IPS-18c (cell line): ENCODE measurements around the gene ZNF827.

Experiments
- H3K4me3 ChIP-seq: 2 replicates; pipeline ENCODE4 v1.7.0; 2013; ENCODE audit warnings: low read depth, mild to moderate bottlenecking, low read length, moderate library complexity; ENCODE audit not compliant: insufficient read depth
- H3K9me3 ChIP-seq: one replicate; pipeline ENCODE4 v1.6.1; 2013; ENCODE audit warnings: mild to moderate bottlenecking, low read length, moderate library complexity; ENCODE audit not compliant: control insufficient read depth, insufficient read depth

The ZNF827 gene, protein sequence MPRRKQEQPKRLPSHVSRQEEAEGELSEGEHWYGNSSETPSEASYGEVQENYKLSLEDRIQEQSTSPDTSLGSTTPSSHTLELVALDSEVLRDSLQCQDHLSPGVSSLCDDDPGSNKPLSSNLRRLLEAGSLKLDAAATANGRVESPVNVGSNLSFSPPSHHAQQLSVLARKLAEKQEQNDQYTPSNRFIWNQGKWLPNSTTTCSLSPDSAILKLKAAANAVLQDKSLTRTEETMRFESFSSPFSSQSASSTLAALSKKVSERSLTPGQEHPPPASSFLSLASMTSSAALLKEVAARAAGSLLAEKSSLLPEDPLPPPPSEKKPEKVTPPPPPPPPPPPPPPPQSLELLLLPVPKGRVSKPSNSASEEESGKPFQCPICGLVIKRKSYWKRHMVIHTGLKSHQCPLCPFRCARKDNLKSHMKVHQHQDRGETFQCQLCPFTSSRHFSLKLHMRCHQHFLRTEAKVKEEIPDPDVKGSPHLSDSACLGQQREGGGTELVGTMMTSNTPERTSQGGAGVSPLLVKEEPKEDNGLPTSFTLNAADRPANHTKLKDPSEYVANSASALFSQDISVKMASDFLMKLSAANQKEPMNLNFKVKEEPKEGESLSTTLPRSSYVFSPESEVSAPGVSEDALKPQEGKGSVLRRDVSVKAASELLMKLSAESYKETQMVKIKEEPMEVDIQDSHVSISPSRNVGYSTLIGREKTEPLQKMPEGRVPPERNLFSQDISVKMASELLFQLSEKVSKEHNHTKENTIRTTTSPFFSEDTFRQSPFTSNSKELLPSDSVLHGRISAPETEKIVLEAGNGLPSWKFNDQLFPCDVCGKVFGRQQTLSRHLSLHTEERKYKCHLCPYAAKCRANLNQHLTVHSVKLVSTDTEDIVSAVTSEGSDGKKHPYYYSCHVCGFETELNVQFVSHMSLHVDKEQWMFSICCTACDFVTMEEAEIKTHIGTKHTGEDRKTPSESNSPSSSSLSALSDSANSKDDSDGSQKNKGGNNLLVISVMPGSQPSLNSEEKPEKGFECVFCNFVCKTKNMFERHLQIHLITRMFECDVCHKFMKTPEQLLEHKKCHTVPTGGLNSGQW

DNA sequence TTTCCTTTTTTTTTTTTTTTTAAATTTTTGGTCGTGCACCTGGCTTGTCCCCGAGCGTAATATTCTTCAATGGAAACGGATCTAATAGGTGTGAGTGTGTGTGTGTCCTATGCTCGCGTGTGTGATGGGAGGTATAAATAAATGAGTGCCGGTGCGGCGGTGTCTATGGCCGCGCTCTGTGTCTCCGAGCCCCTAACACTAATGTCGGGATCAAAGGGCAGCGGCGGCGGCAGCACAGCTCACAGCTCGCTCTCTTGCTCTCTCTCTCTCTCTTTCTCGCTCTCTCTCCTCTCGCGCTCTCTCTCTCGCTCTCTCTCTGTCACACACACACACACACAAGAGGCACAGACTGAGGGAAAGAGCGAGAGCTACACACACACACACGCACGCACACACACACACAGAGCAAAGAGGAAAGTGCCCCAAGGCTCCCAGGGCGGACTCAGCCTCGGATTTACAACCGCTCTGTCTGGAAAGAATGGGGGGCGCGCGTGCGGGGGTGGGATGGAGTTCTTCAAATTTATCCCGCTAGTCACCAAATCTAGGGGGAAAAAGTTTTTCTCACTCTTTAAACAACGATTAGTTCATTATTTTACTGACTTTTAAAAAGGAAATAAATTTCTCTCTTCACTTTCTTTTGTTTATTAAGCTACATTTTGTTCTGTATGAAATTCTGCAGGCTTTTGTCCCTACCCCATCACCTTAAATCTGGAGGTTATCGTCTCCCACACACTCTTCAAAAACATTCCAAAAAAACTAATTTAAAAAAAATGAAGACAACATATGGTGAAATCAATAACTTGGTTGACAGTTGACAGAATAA is at the start of gene ZNF827:
Gene ZNF827 (minus strand): TSS at position 206 of the 823 bp plus-strand sequence. CDS start 416 bp downstream, outside the sequence.
- no peaks in the 10 kb centered on the region for H3K9me3 ChIP-seq
- H3K4me3 ChIP-seq: peak within 1 kb of the TSS; percentile 65

DNA sequence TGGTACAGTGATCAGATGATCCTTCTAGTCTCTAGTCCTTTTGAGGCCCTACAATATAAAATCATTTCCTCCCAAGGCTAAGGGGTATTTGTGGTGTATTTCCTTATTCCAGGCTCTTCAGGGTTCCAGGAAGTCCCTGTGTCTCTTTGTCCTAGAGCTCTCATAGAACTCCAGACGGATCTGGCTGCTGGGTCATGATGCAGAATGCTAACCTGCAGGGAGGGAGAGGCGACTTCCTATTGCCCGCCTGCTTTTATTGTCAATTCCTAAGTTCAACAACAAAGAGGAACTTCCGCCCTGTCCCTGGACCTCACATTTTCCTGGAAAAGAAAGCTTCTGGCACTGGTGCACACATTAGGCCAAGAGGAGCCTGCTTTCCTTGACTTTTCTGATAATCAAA is 45.9 kb upstream of the ZNF827 start:
- Histone ChIP-seq H3K9me3 (peaks cover 2% of the 10 kb centered on the region), H3K4me3 (no peak overlapping the region)

DNA sequence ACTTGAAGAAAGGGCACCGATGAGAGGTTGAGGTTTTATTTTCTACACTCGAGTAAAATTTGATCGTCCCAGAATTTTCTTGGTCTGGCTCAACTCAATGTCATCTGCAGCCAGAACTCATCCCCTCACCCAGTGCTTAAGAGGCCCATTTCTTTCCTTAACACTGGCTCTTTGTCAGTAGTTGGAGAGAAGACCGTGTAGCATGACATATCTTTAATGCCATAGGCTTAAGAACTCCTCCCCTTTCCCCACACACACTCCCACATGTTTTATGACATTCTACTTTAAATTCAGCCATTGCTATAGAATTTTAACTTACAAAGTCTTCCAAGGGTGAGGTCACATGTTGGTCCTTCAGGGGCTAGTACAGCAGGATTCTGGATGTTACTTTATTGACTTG is 44.2 kb upstream of the ZNF827 start:
- H3K4me3 ChIP-seq: no peak overlapping the region
- peaks cover 2% of the 10 kb centered on the region for H3K9me3 ChIP-seq

DNA sequence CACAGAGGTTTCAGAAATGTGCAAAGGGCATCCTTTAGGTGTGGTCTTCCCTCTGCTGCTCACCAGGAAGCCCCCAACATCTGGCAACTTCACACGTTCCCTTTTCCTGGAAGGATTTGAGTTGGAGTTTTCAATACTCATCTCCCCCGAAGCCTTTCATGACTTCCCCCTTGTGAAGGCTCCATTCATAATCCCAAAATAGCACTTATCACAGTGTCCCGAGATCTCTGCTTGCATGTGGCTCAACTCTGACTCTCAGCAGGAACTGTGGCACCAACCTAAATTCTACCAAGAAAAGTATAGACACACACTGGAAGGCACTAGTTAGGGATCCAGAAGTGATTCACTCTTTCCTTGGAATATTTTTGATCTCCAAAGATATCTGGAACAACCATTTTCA is 40.5 kb upstream of the ZNF827 start:
- Histone ChIP-seq H3K9me3 (no peaks in the 10 kb centered on the region), H3K4me3 (no peak overlapping the region)

DNA sequence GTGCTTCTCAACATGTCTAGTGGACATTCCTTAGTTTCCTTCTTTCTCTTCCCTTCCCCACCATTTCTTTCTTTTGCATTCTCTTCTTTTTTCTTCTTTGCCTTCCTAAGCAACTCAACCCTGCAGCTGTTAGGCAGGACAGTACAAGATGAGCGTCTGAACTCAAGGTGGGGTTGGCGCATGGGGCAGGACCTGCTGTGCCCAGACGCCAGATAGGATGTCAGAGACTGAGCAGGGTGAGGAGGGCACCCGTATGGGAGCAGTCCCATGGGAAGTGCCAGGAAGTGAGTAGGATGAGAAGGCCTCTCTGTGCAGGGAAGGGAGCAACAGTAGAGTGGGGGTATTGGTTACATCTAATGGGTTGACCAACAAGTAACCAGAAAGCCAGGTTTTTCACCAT is 38.1 kb upstream of the ZNF827 start:
- H3K9me3 ChIP-seq: no peaks in the 10 kb centered on the region
- no peak overlapping the region for H3K4me3 ChIP-seq

DNA sequence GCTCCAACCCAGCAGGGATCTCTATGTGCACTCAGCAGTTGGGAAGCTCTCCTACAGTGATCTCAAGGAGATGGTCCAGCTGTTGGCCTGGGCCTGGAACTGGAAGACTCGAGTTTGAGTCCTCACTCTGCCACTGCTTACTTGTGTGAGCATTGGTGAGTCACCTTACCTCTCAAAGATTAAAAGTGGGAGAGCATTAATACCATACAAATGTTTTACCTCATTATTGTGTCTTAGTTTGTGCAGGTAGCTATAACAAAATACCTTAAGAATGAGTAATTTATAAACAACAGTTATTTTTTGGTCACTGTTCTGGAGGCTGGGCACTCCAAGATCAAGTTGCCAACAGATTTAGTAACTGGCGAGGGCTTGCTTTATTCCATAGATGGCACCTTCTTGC is 21.4 kb upstream of the ZNF827 start:
- no peak overlapping the region for H3K4me3 ChIP-seq
- H3K9me3 ChIP-seq: no peaks in the 10 kb centered on the region

DNA sequence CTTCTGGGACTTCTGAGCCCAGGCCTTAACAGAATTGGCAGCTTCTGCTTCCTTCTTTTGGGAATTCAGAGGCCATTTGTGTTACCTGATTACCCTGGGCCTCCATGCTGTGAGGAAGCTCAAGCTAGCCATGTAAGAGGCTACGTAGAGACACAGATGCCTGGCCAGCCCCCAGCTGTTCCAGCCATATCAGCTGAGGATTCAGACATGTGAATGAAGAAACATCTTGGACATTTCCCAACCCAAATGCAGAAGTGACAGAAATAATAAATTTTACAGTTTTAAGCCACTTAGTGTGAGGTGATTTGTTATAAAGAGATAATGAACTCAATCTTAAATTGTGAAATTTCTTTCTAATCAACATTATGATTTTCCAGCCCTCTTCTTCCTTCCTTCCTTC is 18.7 kb upstream of the ZNF827 start:
- no peak overlapping the region for H3K4me3 ChIP-seq
- no peaks in the 10 kb centered on the region for H3K9me3 ChIP-seq

DNA sequence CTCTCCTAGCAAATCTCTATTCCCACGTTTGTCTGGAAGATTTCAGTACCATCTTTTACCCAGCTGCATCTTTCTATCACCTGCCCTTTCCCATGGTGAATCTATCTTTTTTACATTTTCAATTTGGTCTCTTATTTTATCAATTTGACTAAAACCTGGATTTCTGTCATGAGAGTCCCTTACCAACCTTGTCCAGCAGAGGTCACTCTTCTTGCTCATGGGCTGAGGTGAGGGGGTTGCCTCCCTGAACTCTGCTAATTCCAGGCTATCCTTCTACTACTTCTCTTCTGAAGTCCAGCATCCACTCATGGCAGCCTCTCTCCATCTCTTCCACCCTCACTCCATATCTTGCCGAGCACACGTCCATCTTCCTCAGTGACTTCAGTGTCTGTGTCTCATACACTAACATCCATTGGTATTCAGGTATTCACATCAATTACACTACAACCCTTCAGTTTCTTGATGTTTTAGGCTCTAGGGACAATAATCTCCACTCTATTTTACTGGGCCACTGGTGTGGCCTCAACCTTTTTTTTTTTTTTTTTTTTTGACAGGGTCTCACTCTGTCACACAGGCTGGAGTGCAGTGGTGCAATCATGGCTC is 17.8 kb upstream of the ZNF827 start:
- Histone ChIP-seq H3K9me3 (no peaks in the 10 kb centered on the region), H3K4me3 (no peak overlapping the region)

DNA sequence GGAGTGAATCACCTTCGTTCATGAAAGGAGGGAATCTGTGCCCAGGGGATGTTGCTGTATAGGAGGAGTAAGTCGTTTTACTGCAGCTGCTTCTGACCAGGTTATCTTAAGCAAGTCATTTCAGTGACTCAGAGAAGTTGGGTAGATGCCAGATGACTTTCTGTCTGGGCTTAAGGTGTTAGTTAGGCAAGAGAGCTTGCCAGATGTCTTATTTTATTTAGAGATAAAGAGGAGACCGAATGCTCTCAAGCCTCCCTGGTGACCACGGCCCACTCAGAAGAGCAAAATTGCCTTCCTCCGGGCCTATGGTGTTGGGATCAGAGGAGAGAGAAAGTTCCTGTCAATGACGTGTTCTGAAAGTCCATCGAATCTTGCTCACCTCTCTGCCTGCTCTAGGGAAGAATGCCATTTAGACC is 16.3 kb upstream of the ZNF827 start:
- Histone ChIP-seq H3K4me3 (no peak overlapping the region), H3K9me3 (no peaks in the 10 kb centered on the region)

DNA sequence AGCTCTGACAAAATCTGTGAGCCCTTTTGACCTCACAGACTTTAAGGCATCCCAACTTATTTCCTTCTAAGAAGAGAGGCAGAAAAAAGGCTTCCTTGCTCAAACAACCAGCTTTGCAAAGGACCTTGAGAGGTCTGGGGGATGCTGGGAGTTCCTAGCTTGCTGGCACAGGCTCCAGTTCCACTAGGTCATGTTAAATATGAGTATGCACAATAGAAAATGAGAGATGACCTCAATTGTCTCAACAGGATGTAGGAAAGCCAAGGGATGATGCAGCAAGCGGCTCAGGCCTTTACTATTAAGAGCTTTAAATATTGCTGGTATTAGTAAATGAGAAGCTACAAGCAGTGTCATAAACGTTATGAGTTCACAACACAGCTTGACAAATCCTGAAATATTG is 13.3 kb upstream of the ZNF827 start:
- Histone ChIP-seq H3K9me3 (no peaks in the 10 kb centered on the region), H3K4me3 (no peak overlapping the region)

DNA sequence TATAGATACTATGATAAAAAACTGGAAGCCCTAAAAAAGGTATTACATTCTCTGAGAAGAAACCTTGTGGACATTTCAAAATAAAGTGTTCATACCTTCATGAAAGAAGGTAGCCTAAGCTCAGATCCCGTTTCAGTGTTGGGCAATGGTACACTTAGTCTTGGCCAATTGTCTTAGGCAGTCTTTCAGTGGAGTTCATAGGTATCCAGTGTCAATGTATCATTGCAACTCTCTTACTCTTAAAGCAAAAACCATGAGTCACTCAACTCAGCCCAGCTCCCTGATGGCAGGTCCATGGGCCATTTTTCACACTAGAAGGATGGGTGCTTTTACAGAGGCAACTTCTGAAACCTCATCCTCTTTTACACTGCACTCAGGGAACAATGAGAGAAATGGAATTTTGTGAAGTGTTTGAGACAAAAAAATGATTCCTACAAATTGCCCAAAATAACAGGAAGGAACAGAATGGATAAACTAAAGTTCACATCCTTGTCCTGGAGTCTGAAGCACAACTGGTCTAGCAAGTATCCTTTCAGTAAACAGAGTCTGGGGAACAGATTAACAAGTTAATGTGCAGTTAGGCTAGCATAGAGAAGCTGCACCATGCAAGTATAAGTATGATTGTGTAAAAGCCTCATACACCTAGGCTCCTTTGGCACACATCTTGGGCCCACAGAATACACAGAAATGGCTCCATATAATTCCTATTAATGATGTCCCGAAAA is 7.0 kb upstream of the ZNF827 start:
- H3K4me3 ChIP-seq: no peak overlapping the region
- H3K9me3 ChIP-seq: peaks cover 2% of the 10 kb centered on the region

DNA sequence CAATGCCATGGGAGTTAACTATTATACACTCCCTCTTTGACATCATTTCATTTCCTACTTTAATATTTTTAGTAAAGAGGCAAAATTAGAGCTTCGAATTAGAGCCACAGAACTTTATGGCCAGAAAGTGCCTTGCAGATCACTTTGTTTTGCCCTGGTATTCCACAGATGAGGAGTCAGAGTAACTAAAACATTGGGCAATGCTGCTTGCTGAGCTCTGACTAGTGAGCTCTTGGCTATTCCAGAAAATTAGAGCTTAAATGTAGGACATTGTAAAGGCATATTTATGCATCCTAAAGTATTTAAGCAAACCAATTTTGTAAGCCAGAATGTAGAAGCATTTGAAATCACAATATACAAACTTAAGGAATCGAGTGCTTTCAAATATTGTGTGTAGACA is 6.3 kb upstream of the ZNF827 start:
- Histone ChIP-seq H3K4me3 (no peak overlapping the region), H3K9me3 (peaks cover 2% of the 10 kb centered on the region)

DNA sequence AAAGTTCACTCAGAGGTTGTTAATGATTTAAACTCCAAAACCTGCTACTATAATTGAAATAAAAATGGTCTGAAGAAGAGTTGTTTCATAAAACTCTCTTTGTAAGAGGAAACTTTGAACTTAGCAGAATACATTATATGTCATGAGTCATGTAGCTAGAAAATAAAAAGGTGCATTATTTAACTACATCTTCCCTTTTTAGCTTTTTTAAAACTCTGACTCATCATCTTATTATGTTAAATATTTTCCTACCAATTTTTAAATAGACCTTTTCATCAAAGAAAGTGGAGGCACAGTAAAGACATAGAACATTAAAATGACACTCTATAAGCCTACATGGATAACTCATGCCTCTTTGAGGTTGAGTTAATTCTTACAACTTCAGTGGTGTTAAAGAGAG is 1.2 kb upstream of the ZNF827 start:
- Histone ChIP-seq H3K9me3 (peaks cover under 1% of the 10 kb centered on the region), H3K4me3 (no peak overlapping the region)

DNA sequence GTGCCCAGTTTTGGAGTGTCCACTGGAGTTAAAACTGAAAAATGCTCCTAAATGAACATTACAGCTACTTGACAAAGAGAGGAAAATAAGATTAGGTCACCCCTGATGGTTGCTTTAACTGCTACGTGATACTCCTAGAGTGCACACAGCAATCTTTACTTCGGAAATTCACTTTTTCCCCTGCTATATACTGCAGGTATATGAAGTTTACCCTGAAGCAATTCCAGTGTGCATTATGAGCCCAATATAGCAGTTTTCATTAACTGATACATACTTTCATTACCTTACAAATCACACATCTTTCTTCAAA is 773 bp upstream of the ZNF827 start:
- Histone ChIP-seq H3K4me3 (no peak overlapping the region), H3K9me3 (no peaks in the 10 kb centered on the region)

DNA sequence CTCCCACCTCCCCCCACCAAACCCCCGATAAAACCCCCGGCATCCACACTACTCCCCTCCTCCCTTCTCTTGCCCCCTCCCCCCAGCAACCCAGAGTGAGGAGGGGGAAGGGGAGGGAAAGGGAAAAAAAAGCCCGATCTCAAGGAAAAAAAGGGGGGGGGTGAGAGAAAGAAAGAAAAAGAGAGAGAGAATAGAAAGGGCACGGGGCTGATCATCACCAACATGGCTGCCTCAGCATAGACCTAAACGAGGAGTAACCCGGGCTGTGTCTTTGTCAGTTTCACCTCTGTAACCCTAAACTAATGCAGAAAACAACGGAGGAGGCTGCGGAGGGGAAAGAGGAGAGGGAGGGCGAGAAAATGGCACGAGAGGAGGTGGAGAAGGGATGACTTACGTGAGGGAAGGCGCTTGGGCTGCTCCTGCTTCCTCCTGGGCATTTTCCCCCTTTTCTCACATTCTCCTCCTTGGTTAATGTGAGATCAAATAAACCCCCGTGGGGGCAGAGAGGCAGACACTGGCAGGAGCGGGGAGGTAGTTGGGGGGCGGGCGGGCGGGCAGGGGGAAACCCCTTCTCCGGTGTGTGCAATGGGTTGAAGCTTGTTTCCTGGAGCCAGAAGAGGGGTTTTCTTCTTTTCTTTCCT is 532 bp downstream of the ZNF827 start:
- H3K9me3 ChIP-seq: no peaks in the 10 kb centered on the region
- H3K4me3 ChIP-seq: peak overlapping the region; percentile 65
